Measurements from ENCODE around the gene RPS10. TPM values are rescaled to one million over a fixed set of nuclear protein-coding genes. Genes with fewer than 3 reads are reported as not detected.

Gene RPS10
- total and polyA plus RNA-seq, 8 donors: 371 to 4,063 (median 2,070) TPM

DNA sequence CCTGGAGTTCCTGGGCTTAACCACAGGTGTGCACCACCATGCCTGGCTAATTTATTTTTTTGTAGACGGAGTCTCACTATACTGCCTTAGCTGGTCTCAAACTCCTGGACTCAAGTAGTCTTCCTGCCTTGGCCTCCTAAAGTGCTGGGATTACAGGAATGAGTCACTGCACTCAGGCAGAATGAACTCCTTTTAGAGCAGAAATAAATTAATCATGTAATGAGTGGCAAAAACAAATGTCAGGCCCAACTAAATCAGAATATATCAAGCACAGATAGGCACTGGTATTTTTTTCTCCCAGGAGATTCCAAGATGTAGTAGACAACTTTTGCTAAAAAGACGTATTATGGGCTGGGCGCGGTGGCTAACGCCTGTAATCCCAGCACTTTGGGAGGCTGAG lies 2.6 kb downstream of the RPS10 start:
- Histone ChIP-seq H3K4me3 (no peak overlapping the region), H3K9me3 (no peaks in the 10 kb centered on the region), H3K4me1 (peaks cover 9 to 36% (median 26%) of the 10 kb centered on the region in 4 donors), H3K27me3 (no peaks in the 10 kb centered on the region), H3K27ac (peak overlapping the region in 1 of 5 donors; percentile 22), H3K36me3 (peaks cover 64 to 68% (median 66%) of the 10 kb centered on the region in 4 donors)
- no peak for DNase-seq
- intact Hi-C loops (cut with DNase I; ENCODE audit: low total_unique reads): no loop called here
- WGBS, 5 donors: 88 to 96% (median 93%) methylated on average over 5 of the region's 5 CpGs
- no peak for TF ChIP-seq CTCF (IDR thresholded peaks at IDR 0.05)
- no peak for TF ChIP-seq POLR2AphosphoS5 (IDR thresholded peaks at IDR 0.05)
- no peak for TF ChIP-seq EP300 (IDR thresholded peaks at IDR 0.05)
- no peak for TF ChIP-seq POLR2A (IDR thresholded peaks at IDR 0.05)

- no peak for TF ChIP-seq POLR2A (IDR thresholded peaks at IDR 0.05)
- no peak for TF ChIP-seq POLR2AphosphoS5 (IDR thresholded peaks at IDR 0.05)
- no peak for TF ChIP-seq EP300 (IDR thresholded peaks at IDR 0.05)
- TF ChIP-seq CTCF (IDR thresholded peaks at IDR 0.05): no peak
- Histone ChIP-seq H3K4me3 (no peak overlapping the region), H3K4me1 (peaks cover 5 to 39% (median 17%) of the 10 kb centered on the region in 4 donors), H3K9me3 (no peaks in the 10 kb centered on the region), H3K27me3 (no peaks in the 10 kb centered on the region), H3K36me3 (peaks cover 67 to 78% (median 75%) of the 10 kb centered on the region in 4 donors), H3K27ac (no peak overlapping the region)
- no peak for DNase-seq
- intact Hi-C loops (cut with DNase I; ENCODE audit: low total_unique reads): no loop called here
- 62 to 79% (median 73%) methylated on average over 5 of the region's 5 CpGs for WGBS, 5 donors
These were observed 7.5 kb downstream of the RPS10 start for GRCh38 chr6:34418367-34418766.

- Histone ChIP-seq H3K27me3 (no peaks in the 10 kb centered on the region), H3K4me3 (no peak overlapping the region), H3K27ac (peak overlapping the region in 1 of 5 donors; percentile 59), H3K36me3 (peaks cover 52 to 64% (median 61%) of the 10 kb centered on the region in 4 donors), H3K9me3 (no peaks in the 10 kb centered on the region), H3K4me1 (peaks cover 5 to 34% (median 17%) of the 10 kb centered on the region in 4 donors)
- WGBS, 5 donors: 48 to 64% (median 61%) methylated on average over 7 of the region's 7 CpGs
- no peak for TF ChIP-seq POLR2A (IDR thresholded peaks at IDR 0.05)
- no peak for TF ChIP-seq POLR2AphosphoS5 (IDR thresholded peaks at IDR 0.05)
- TF ChIP-seq EP300 (IDR thresholded peaks at IDR 0.05): no peak
- TF ChIP-seq CTCF (IDR thresholded peaks at IDR 0.05): no peak
- DNase-seq: no peak
- intact Hi-C loops (cut with DNase I; ENCODE audit: low total_unique reads): no loop called here
These were observed 8.9 kb downstream of the RPS10 start for GRCh38 chr6:34416877-34417371.

- 33 to 49% (median 37%) methylated on average over 11 of the region's 11 CpGs for WGBS, 5 donors
- no peak overlapping the region for H3K4me3 ChIP-seq
These were observed 10.6 kb downstream of the RPS10 start for GRCh38 chr6:34414999-34415858.

More at GRCh38 chr6:34414999-34415858, 10.6 kb downstream of the RPS10 start:
- Histone ChIP-seq H3K4me1 (peaks cover 5 to 29% (median 17%) of the 10 kb centered on the region in 4 donors), H3K9me3 (no peaks in the 10 kb centered on the region), H3K27ac (peak overlapping the region in 4 of 5 donors; percentile 52 to 75 (median 60)), H3K36me3 (peaks cover 35 to 47% (median 44%) of the 10 kb centered on the region in 4 donors), H3K27me3 (no peaks in the 10 kb centered on the region)
- peak in 1 of 4 donors; percentile 4 for TF ChIP-seq POLR2A (IDR thresholded peaks at IDR 0.05)
- peak in 2 of 3 donors; percentile 43 to 78 for TF ChIP-seq POLR2AphosphoS5 (IDR thresholded peaks at IDR 0.05)
- no peak for TF ChIP-seq EP300 (IDR thresholded peaks at IDR 0.05)
- TF ChIP-seq CTCF (IDR thresholded peaks at IDR 0.05): peak in 5 of 7 experiments; percentile 52 to 86 (median 71)
- intact Hi-C loops (cut with DNase I; ENCODE audit: low total_unique reads): loop anchor here (5.0 kb wide), 1 partner anchor 168 kb away; the partner anchor contains the start of gene SMIM29
- DNase-seq: peak; percentile 58 to 90

All from stomach (tissue), 9 donors.